GM18517 (cell line): ENCODE results near the gene PIK3R1.

ENCODE experiments used
- ATAC-seq: cut with Tn5 transposase; IDR thresholded peaks from one replicate; pipeline ENCODE4 v1.9.1; 2021; ENCODE audit warnings: mild to moderate bottlenecking, moderate library complexity; ENCODE audit not compliant: unreplicated experiment

The PIK3R1 gene

GRCh38 chr5:68319706-68320412 lies 104.3 kb downstream of the PIK3R1 start:
- no peak for ATAC-seq

GRCh38 chr5:68320413-68320986 lies 104.9 kb downstream of the PIK3R1 start:
- ATAC-seq: no peak

- no peak for ATAC-seq
Observed at GRCh38 chr5:68325065-68325580, 109.6 kb downstream of the PIK3R1 start.

- ATAC-seq: no peak
Observed at GRCh38 chr5:68329554-68330255, 114.1 kb downstream of the PIK3R1 start.

GRCh38 chr5:68330574-68330973 lies 115.0 kb downstream of the PIK3R1 start:
- ATAC-seq: no peak

GRCh38 chr5:68331192-68332079 lies 115.9 kb downstream of the PIK3R1 start:
- no peak for ATAC-seq

- ATAC-seq: no peak
Observed at GRCh38 chr5:68332080-68332451, 116.5 kb downstream of the PIK3R1 start.

GRCh38 chr5:68332556-68332955 lies 117.0 kb downstream of the PIK3R1 start:
- no peak for ATAC-seq

GRCh38 chr5:68333649-68334552 lies 118.3 kb downstream of the PIK3R1 start:
- ATAC-seq: no peak

- no peak for ATAC-seq
Observed at GRCh38 chr5:68334553-68334886, 119.0 kb downstream of the PIK3R1 start.

GRCh38 chr5:68335075-68335474 lies 119.5 kb downstream of the PIK3R1 start:
- no peak for ATAC-seq

GRCh38 chr5:68336200-68336599 lies 120.6 kb downstream of the PIK3R1 start:
- ATAC-seq: no peak

GRCh38 chr5:68337235-68337634 lies 121.7 kb downstream of the PIK3R1 start:
- ATAC-seq: no peak

- no peak for ATAC-seq
Observed at GRCh38 chr5:68339921-68340321, 124.4 kb downstream of the PIK3R1 start.

- ATAC-seq: no peak
Observed at GRCh38 chr5:68341006-68341405, 125.5 kb downstream of the PIK3R1 start.

- no peak for ATAC-seq
Observed at GRCh38 chr5:68342693-68343092, 127.1 kb downstream of the PIK3R1 start.

GRCh38 chr5:68343421-68343826 lies 127.9 kb downstream of the PIK3R1 start:
- ATAC-seq: peak; percentile 62

GRCh38 chr5:68344447-68345111 lies 129.0 kb downstream of the PIK3R1 start:
- peak; percentile 65 for ATAC-seq

- ATAC-seq: no peak
Observed at GRCh38 chr5:68345171-68345570, 129.6 kb downstream of the PIK3R1 start.

GRCh38 chr5:68345582-68345981 lies 130.0 kb downstream of the PIK3R1 start:
- ATAC-seq: no peak
